ENCODE data around the gene FAM163B.

The FAM163B gene

GRCh38 chr9:133569121-133569785, 39.9 kb downstream of the FAM163B start:
- Histone ChIP-seq H3K27me3 (replicated peaks; ENCODE audit: insufficient read depth, low read length) (peaks cover 83% of the 10 kb centered on the region), H3K9ac (ENCODE audit: low read length) (no peak overlapping the region), H2AFZ (ENCODE audit: low read length) (no peak overlapping the region), H3K27ac (ENCODE audit: low read length) (no peak overlapping the region), H3K4me2 (ENCODE audit: low read depth, low read length) (no peak overlapping the region), H3K9me3 (replicated peaks; ENCODE audit: insufficient read depth, low read length) (no peaks in the 10 kb centered on the region), H3K4me1 (ENCODE audit: low read length) (no peaks in the 10 kb centered on the region), H3K4me3 (ENCODE audit: low read length) (no peak overlapping the region), H3K36me3 (replicated peaks; ENCODE audit: insufficient read depth, low read length) (no peaks in the 10 kb centered on the region), H3F3A (ENCODE audit: insufficient read depth, low read length) (no peaks in the 10 kb centered on the region), H3K9me2 (replicated peaks; ENCODE audit: insufficient read depth, low read length) (no peaks in the 10 kb centered on the region), H3K79me2 (ENCODE audit: low read length) (no peaks in the 10 kb centered on the region), H4K20me1 (ENCODE audit: insufficient read depth, low read length) (no peaks in the 10 kb centered on the region)
- TF ChIP-seq CTCF (IDR thresholded peaks at IDR 0.05; ENCODE audit: low read length) (no peak), EZH2phosphoT487 (IDR thresholded peaks at IDR 0.05; ENCODE audit: low read length) (no peak), EZH2 (optimal IDR thresholded peaks at IDR 0.05; ENCODE audit: low read depth, low read length) (no peak)
- no peak for DNase-seq

GRCh38 chr9:133568186-133568585, 41.0 kb downstream of the FAM163B start:
- Histone ChIP-seq H3K4me1 (ENCODE audit: low read length) (no peaks in the 10 kb centered on the region), H3K9me3 (replicated peaks; ENCODE audit: insufficient read depth, low read length) (no peaks in the 10 kb centered on the region), H4K20me1 (ENCODE audit: insufficient read depth, low read length) (no peaks in the 10 kb centered on the region), H3K9me2 (replicated peaks; ENCODE audit: insufficient read depth, low read length) (no peaks in the 10 kb centered on the region), H3K79me2 (ENCODE audit: low read length) (no peaks in the 10 kb centered on the region), H3K27me3 (replicated peaks; ENCODE audit: insufficient read depth, low read length) (peaks cover 73% of the 10 kb centered on the region), H3K4me2 (ENCODE audit: low read depth, low read length) (no peak overlapping the region), H3K36me3 (replicated peaks; ENCODE audit: insufficient read depth, low read length) (no peaks in the 10 kb centered on the region), H2AFZ (ENCODE audit: low read length) (no peak overlapping the region), H3K27ac (ENCODE audit: low read length) (no peak overlapping the region), H3K9ac (ENCODE audit: low read length) (no peak overlapping the region), H3F3A (ENCODE audit: insufficient read depth, low read length) (no peaks in the 10 kb centered on the region), H3K4me3 (ENCODE audit: low read length) (no peak overlapping the region)
- no peak for DNase-seq
- TF ChIP-seq EZH2 (optimal IDR thresholded peaks at IDR 0.05; ENCODE audit: low read depth, low read length) (no peak), CTCF (IDR thresholded peaks at IDR 0.05; ENCODE audit: low read length) (no peak), EZH2phosphoT487 (IDR thresholded peaks at IDR 0.05; ENCODE audit: low read length) (no peak)

GRCh38 chr9:133566817-133567216, 42.4 kb downstream of the FAM163B start:
- no peak for TF ChIP-seq EZH2 (optimal IDR thresholded peaks at IDR 0.05; ENCODE audit: low read depth, low read length)
- TF ChIP-seq EZH2phosphoT487 (IDR thresholded peaks at IDR 0.05; ENCODE audit: low read length) = no peak
- no peak for TF ChIP-seq CTCF (IDR thresholded peaks at IDR 0.05; ENCODE audit: low read length)
- no peak overlapping the region for H3K9ac ChIP-seq (ENCODE audit: low read length)

More at GRCh38 chr9:133566817-133567216, 42.4 kb downstream of the FAM163B start:
- Histone ChIP-seq H3K79me2 (ENCODE audit: low read length) (no peaks in the 10 kb centered on the region), H3K9me2 (replicated peaks; ENCODE audit: insufficient read depth, low read length) (no peaks in the 10 kb centered on the region), H3K4me3 (ENCODE audit: low read length) (no peak overlapping the region), H3K4me1 (ENCODE audit: low read length) (no peaks in the 10 kb centered on the region), H3K27ac (ENCODE audit: low read length) (no peak overlapping the region), H3F3A (ENCODE audit: insufficient read depth, low read length) (no peaks in the 10 kb centered on the region), H2AFZ (ENCODE audit: low read length) (no peak overlapping the region), H3K36me3 (replicated peaks; ENCODE audit: insufficient read depth, low read length) (no peaks in the 10 kb centered on the region), H3K4me2 (ENCODE audit: low read depth, low read length) (no peak overlapping the region), H3K9me3 (replicated peaks; ENCODE audit: insufficient read depth, low read length) (no peaks in the 10 kb centered on the region), H3K27me3 (replicated peaks; ENCODE audit: insufficient read depth, low read length) (peaks cover 65% of the 10 kb centered on the region), H4K20me1 (ENCODE audit: insufficient read depth, low read length) (no peaks in the 10 kb centered on the region)
- no peak for DNase-seq

All from MM.1S (cell line).